RPMI7951 (cell line): ENCODE data around the gene PHLDB1. TPM values are rescaled to one million over a fixed set of nuclear protein-coding genes. Genes with fewer than 3 reads are reported as not detected.
"Not testable (repeated sequence)": the region's sequence is repeated elsewhere in the genome, so short reads cannot be mapped to it uniquely, and the experiment has no call there.

ENCODE experiments used
- DNase-seq: peaks from one replicate; pipeline ENCODE4 v3.0.0-alpha.2; 2012; ENCODE audit warnings: low read depth
- total RNA-seq: library from RNA; depleted of rRNA; stranded (reverse); fragments of >200 nt; shearing (Covaris generic); gene quantifications from 2 replicates; pipeline ENCODE4 v1.2.3, GENCODE V29; 2014

PHLDB1 gene
- total RNA-seq, 1 experiment from 2014 or later = 45.1 TPM

DNA sequence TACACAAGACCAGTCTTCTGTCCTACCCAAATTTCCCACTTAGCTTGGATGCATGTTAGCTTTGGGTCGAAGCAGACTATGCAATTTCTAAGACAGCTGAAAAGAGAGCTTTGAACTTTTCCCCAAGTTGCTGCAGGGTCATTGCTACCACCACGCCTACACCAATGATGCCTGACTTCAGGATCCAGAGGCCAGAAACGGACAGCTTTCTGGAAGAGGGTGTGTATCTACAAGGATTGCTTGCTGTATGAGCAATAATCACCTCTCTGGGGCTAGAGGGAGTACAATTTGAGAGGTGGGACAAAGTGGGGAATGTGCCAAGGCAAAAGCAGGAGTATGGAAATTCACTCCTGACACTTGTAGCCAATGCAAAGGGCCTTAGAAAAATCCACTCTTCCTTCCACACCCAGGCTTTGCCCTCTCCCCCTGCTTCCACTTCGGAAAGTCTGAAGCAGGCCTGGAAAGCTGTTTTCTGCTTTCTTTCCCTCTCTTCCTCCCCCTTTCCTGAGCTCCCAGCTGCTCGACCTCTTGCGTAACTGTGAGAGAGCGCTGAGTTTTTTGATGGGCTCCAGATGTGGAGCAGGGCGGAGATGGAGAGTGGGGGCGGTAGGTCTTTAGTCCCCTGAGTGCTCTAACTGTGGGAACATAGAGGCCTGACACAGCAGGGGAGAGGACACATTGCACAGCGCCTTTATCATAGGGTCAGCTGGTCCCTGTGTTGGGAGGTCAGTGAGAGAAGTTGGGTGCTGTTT is 2.1 kb upstream of the PHLDB1 start:
- peak; percentile 93 for DNase-seq

DNA sequence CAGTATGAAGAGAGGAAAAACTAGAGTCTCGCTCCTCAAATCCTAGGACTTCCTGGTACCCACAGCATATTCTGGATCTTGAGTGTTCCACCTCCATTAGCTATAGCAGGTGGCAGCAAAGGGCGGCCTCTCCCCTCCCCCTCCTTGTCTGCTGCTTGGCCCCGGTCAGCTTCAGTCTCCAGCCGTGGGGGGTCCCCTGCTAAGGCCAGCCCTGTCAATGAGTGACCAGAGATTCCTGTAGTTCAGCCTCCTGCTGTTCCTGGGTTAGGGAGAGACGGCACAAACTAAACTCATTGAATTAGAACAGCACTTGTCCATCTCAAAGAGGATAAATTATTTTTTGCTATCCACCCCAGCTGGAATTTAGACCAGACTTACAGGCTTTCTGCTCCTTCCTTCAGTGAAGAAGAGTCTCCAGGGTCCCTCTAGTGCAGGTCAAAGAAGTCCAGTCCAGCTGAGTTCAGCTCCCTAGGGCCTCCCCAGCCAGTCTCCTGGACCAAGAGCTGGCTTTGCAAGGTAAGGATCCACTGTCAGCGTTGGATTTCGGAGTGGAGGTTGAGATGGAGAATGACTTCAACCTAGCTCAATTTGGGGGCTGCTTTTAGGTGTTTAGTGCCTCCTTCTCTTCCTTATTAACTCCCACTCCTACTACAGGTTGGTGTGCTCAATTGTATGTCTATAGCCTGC is 1.1 kb upstream of the PHLDB1 start:
- DNase-seq = no peak

DNA sequence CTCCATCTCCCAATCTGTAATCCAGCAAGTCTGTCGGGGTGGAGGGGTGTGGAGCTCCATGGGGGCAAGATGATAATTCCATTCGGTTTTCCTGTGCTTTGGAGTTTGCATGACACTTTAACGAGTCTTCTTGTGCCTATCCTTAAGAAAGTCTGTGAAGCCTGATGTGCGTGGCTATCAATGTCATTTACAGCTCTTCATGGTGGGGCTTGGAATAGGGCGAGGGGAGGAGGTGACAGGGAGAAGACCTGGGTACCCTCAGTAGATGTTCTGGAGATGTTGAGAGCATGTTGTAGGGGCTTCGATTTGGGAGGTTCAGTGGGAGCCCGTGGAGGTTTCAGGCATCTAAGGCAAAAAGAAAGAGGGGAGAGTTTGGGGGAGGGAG is 579 bp upstream of the PHLDB1 start:
- no peak for DNase-seq

- peak; percentile 89 for DNase-seq
These were observed 1.2 kb downstream of the PHLDB1 start for GRCh38 chr11:118608360-118609227.

DNA sequence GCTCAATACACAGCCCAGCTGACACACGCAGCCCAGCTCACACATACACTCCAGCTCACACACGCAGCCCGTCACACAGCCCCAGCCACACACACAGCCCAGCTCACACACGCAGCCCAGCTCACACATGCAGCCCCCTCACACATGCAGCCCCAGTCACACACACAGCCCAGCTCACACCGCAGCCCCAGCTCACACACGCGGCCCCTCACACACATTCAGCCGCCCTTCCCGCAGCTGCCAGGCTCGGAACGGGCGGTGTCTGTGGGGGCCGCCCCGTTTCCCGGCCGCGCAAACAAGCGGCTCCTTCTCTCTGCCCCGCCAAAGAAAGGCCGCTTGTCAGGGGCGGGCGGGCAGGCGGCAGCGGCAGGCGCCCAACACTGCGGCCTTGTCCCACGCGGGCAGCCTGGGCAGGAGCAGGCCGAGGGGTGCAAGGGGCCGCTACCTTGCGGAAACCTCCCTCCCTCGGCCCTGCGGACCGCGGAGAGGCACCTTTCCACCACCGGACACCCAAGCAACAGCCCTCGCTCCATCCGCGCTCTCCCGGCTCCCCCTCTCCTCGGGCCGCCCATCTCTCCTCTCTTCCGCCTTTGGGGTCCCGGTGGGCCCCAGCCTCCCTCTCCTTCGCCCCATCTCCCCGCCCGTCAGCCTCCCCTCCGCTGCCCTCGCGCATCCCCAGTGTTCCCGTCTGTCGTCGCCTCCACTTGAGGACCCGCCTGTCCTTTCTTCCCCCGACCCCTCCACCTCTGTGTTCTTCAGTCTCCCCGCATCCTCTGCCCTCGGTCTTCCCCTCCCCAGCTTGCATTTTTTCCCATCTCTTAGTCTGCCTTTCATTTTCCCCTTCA is 2.2 kb downstream of the PHLDB1 start:
- DNase-seq = peak; percentile 21

GRCh38 chr11:118610225-118610772 is 2.9 kb downstream of the PHLDB1 start:
- no peak for DNase-seq

- no peak for DNase-seq
These were observed 3.5 kb downstream of the PHLDB1 start for GRCh38 chr11:118610773-118611432.

- not testable (repeated sequence) for DNase-seq
These were observed 4.0 kb downstream of the PHLDB1 start for GRCh38 chr11:118611433-118611795.

DNA sequence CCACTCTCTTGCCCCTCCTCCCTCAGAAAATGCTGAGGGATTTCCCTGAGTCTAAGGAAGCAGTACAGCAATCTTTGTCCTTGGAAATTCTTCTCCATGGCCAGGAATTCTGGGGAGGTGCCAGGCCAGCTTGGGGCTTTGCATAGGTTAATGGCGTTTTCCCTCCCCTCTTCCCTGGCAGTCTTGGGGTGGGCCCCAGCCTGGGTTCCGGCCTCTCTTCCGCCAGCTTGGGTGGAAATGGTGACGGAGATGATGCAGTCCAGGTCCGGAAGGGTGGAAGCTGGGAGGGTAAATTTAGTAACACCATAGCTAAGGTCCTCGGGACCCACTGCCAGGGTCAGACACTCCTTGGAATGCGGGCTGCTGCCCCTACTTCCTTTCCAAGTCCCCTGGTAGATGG is 5.0 kb downstream of the PHLDB1 start:
- no peak for DNase-seq

DNA sequence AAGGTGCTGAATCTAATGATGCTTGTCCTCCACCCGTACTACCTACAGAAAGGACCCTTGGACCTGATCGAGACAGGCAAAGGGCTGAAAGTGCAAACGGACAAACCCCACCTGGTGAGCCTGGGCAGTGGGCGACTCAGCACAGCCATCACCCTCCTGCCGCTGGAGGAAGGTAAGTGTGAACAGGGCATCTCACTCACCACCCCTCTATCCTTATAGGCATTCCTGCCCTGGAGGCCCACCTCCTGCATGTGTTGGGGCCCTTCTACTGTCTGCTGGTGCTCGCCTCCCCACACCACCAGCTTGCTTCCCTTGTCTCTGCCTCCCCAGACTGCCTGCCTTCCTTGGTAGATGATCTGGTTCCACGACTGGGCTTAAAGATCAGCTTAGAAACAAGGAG is 7.1 kb downstream of the PHLDB1 start:
- DNase-seq = no peak

DNA sequence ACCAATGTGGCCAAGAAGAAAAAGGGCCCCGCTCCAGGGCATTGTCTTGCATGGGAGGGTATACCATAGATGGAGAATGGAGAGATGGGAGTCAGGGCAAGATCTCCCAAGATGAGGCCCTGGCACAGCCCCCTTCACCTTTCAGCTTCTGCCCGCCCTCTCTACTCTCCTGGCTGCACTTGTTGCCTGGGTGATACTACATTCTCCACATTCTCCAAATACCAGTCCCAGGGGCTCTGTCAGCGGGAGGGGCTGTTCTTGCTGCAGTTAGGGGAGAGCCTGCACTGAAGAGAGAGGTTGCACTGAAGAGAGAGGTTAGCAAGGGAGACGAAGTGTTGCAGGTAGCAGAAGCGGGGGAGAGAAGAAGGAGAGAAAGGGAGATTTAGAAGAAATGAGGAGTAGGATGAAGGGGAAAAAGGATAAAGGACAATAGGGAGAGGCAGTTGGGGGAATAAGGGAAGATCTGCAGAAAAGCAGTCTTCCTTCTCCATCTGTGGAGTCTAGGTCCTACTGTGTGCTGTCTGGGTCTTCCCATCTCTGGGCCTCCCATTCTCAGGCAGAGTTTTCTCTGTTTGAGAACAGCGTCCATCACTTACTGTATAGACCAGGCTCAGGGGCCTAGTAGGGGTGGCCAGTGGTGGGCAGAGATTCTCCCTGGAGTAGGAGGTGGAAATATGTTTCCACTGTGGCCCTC is 8.0 kb downstream of the PHLDB1 start:
- DNase-seq = no peak

DNA sequence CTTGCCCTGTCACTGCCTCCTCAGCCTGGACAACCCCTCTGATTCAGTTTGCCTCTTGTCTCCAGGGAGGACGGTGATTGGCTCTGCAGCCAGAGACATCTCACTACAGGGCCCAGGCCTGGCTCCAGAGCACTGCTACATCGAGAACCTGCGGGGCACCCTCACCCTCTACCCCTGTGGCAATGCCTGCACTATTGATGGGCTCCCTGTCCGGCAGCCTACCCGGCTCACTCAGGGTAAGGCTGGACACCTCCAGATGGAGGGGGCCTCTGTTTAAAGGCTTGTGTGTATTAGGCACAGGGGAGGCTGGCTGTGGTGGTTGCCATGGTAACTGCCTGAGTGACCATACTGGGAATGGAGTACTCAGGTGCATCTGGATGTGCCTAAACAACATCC is 8.6 kb downstream of the PHLDB1 start:
- no peak for DNase-seq

GRCh38 chr11:118618115-118618990 is 10.9 kb downstream of the PHLDB1 start:
- DNase-seq = peak; percentile 89

- DNase-seq = peak; percentile 97
These were observed 11.6 kb downstream of the PHLDB1 start for GRCh38 chr11:118618991-118619375.

- DNase-seq = peak; percentile 98
These were observed 12.2 kb downstream of the PHLDB1 start for GRCh38 chr11:118619444-118620197.

- DNase-seq = peak; percentile 54
These were observed 13.2 kb downstream of the PHLDB1 start for GRCh38 chr11:118620529-118621070.

DNA sequence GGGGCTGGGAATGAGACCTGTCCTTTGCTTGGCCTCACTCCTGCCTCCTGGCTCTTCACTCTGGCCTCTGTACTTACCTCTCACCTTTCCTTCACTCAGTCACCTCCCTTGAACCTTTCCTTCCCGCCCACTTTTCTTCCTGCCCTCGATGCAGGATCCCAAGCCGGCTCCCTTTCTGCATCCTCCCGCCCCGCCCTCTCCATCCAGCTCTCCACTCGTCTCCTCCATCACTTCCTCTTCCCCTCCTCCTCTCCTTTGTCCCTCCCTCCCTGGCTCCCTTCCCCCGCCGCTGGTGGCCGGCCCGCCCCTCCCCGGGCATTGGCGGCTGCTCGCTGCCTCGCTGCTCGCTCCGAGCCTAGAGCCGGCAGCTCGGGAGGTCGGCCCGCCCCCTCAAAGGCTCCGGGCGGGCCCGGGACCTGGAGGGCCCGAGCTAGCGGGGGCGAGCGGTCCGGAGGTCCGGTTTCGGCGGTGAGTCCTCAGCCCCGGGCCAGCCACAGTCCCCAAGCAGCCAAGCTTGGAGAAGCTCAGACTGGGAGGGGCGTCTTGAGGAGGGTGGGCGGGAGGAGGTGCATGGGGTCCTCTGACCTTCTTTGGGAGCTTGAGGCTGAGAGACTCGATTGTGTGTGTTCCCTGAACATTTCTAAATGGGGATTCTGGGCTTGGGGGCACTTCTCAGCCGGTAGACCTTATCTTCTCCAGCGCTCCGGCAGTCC is 13.8 kb downstream of the PHLDB1 start:
- DNase-seq = peak; percentile 92
